A549 (cell line): ENCODE results near the gene MGRN1. TPM values are rescaled to one million over a fixed set of nuclear protein-coding genes. Genes with fewer than 3 reads are reported as not detected.

Experiments used
- ATAC-seq, 2 experiments: fragments of 200-7000 bp in 1 of 2; fragments of >200 bp in 1 of 2; cut with Nextera tagmentation in 1 of 2; cut with Tn5 transposase in 1 of 2; 3 replicates each; pipeline versions ENCODE4 v1.8.0 to v1.9.1; 2018 to 2020; ENCODE audit warnings: mild to moderate bottlenecking in 1 of 2, moderate library complexity in 1 of 2
- CTCF ChIA-PET: fragments of 300-600 bp; sonication (Branson Sonifier 250); formaldehyde crosslinking; extraction: SDS; loops from one replicate; lab custom pipeline; 2021; ENCODE audit warnings: antibody characterized with exemption, inconsistent platforms; lab: Yijun Ruan, JAX
- POLR2A ChIA-PET: fragments of 350-600 bp; formaldehyde crosslinking; extraction: SDS; loops from one replicate; lab custom pipeline; 2021; ENCODE audit warnings: antibody characterized with exemption, inconsistent platforms; lab: Yijun Ruan, JAX
- DNase-seq, 2 experiments: peaks; one replicate each; pipeline versions ENCODE4 v3.0.0 to v3.0.0-alpha.2; 2011 to 2016; ENCODE audit warnings: low read depth in 1 of 2, low spot score in 1 of 2
- FAIRE-seq: peaks from 2 replicates; lab custom pipeline; 2011; peaks lifted over from hg19 to GRCh38; lab: Jason Lieb, UNC
- H3K27ac ChIP-seq, 2 experiments: fragments of >200 bp; sonication (Bioruptor Twin); formaldehyde crosslinking; 3 replicates each; pipeline ENCODE4 v1.5.1; 2016 to 2017
- H3K4me1 ChIP-seq: fragments of >200 bp; sonication (Bioruptor Twin); formaldehyde crosslinking; 3 replicates; pipeline ENCODE4 v1.6.1; 2016
- H3K4me2 ChIP-seq: fragments of >200 bp; sonication (Bioruptor Twin); formaldehyde crosslinking; 3 replicates; pipeline ENCODE4 v1.6.1; 2016
- H3K4me3 ChIP-seq: fragments of >200 bp; sonication (Bioruptor Twin); formaldehyde crosslinking; 3 replicates; pipeline ENCODE4 v1.5.1; 2016
- H3K9me3 ChIP-seq: fragments of >200 bp; sonication (Bioruptor Twin); formaldehyde crosslinking; 3 replicates; pipeline ENCODE4 v1.6.1; 2016
- BHLHE40 ChIP-seq: IDR thresholded peaks from 2 replicates; pipeline ENCODE4 v1.6.1; 2012; ENCODE audit warnings: low read depth, low read length, inconsistent platforms
- CEBPB ChIP-seq, 2 experiments: fragments of >200 bp in 1 of 2; sonication (Bioruptor Twin) in 1 of 2; formaldehyde crosslinking in 1 of 2; IDR thresholded peaks; 2 replicates each; pipeline ENCODE4 v1.6.1; 2012 to 2016
- EHF ChIP-seq: fragments of 250-450 bp; sonication (Bioruptor Pico); IDR thresholded peaks from 2 replicates; pipeline ENCODE4 v1.5.0; 2020; ENCODE audit warnings: mild to moderate bottlenecking
- ESRRA ChIP-seq: fragments of 150-350 bp; IDR thresholded peaks from 2 replicates; pipeline ENCODE4 v1.6.1; 2014; ENCODE audit warnings: mild to moderate bottlenecking, low read length, borderline replicate concordance
- FOSB ChIP-seq: fragments of 250-450 bp; sonication (Bioruptor Pico); IDR thresholded peaks from 2 replicates; pipeline ENCODE4 v1.5.0; 2020; ENCODE audit warnings: mild to moderate bottlenecking, moderate library complexity
- HES2 ChIP-seq: fragments of >200 bp; sonication (Bioruptor Twin); formaldehyde crosslinking; IDR thresholded peaks from 2 replicates; pipeline ENCODE4 v1.6.1; 2016
- HOXA7 ChIP-seq: fragments of 250-450 bp; sonication (Bioruptor Pico); IDR thresholded peaks from 2 replicates; pipeline ENCODE4 v1.5.0; 2020; ENCODE audit warnings: mild to moderate bottlenecking, moderate library complexity
- HOXB5 ChIP-seq: fragments of 250-450 bp; sonication (Bioruptor Pico); IDR thresholded peaks from 2 replicates; pipeline ENCODE4 v1.5.0; 2020; ENCODE audit warnings: mild to moderate bottlenecking, moderate library complexity
- KDM5A ChIP-seq: fragments of 200-600 bp; sonication (generic); IDR thresholded peaks from 2 replicates; pipeline ENCODE4 v1.6.1; 2016; ENCODE audit warnings: antibody characterized with exemption, mild to moderate bottlenecking
- MAZ ChIP-seq: fragments of 150-350 bp; IDR thresholded peaks from 2 replicates; pipeline ENCODE4 v1.6.1; 2014; ENCODE audit warnings: antibody characterized with exemption, low read depth, low read length, borderline replicate concordance
- NFE2L2 ChIP-seq: fragments of 150-350 bp; conservative IDR thresholded peaks from 2 replicates; pipeline ENCODE4 v1.6.1; 2014; ENCODE audit warnings: low read length
- NPAS2 ChIP-seq: fragments of 250-450 bp; sonication (Bioruptor Pico); IDR thresholded peaks from 2 replicates; pipeline ENCODE4 v1.8.0; 2022; ENCODE audit warnings: mild to moderate bottlenecking, moderate library complexity, borderline replicate concordance
- NR3C1 ChIP-seq: fragments of >200 bp; sonication (Bioruptor Twin); formaldehyde crosslinking; IDR thresholded peaks from 3 replicates; pipeline ENCODE4 v1.6.1; 2017
- PHF8 ChIP-seq: fragments of 200-600 bp; sonication (generic); IDR thresholded peaks from 2 replicates; pipeline ENCODE4 v1.6.1; 2016; ENCODE audit warnings: low read depth, mild to moderate bottlenecking, antibody characterized with exemption, moderate library complexity, borderline replicate concordance
- POLR2AphosphoS2 ChIP-seq: conservative IDR thresholded peaks from 2 replicates; pipeline ENCODE4 v1.6.1; 2012; ENCODE audit warnings: low read length, improper control_type of control experiment, inconsistent platforms
- RAD21 ChIP-seq, 2 experiments: fragments of >200 bp in 1 of 2; sonication (Bioruptor Twin) in 1 of 2; formaldehyde crosslinking in 1 of 2; IDR thresholded peaks in 1 of 2; conservative IDR thresholded peaks in 1 of 2; 2 replicates in 1 of 2; 3 replicates in 1 of 2; pipeline ENCODE4 v1.6.1; 2012 to 2018; ENCODE audit warnings: inconsistent platforms in 1 of 2
- RNF2 ChIP-seq: fragments of 200-600 bp; sonication (generic); IDR thresholded peaks from 2 replicates; pipeline ENCODE4 v1.6.1; 2016; ENCODE audit warnings: low read depth, mild to moderate bottlenecking, antibody characterized with exemption, moderate library complexity, borderline replicate concordance
- SREBF2 ChIP-seq: fragments of 450-650 bp; IDR thresholded peaks from 2 replicates; pipeline ENCODE4 v1.6.1; 2014; ENCODE audit warnings: mild to moderate bottlenecking, moderate library complexity
- TFCP2L1 ChIP-seq: fragments of 250-450 bp; sonication (Bioruptor Pico); IDR thresholded peaks from 2 replicates; pipeline ENCODE4 v1.5.0; 2021; ENCODE audit warnings: mild to moderate bottlenecking
- ZC3H11A ChIP-seq: fragments of 450-650 bp; IDR thresholded peaks from 2 replicates; pipeline ENCODE4 v1.6.1; 2014; ENCODE audit warnings: antibody characterized with exemption, mild to moderate bottlenecking
- WGBS: methylation state at CpG from one replicate; pipeline ENCODE4 v1.1.6; 2017; ENCODE audit errors: missing lambda C conversion rate; 5-methylcytosine and 5-hydroxymethylcytosine counted together
- polyA plus RNA-seq, 4 experiments: library from polyadenylated mRNA; depleted of rRNA in 3 of 4; stranded (reverse); fragments of >200 nt; fragmentation: RNase III in 1 of 4; extraction: RNeasy Plus Mini Kit Qiagen cat#74134 plus additional on column Dnase treatment in 1 of 4; gene quantifications; 2 replicates in 3 of 4; 3 replicates in 1 of 4; pipeline ENCODE4 v1.2.3, GENCODE V29; 2011 to 2017
- TF ChIP-seq, protein P1 (sequence below): fragments of 150-350 bp; IDR thresholded peaks from 2 replicates; pipeline ENCODE4 v1.6.1; 2014; ENCODE audit warnings: low read depth, mild to moderate bottlenecking, low read length
- TF ChIP-seq, protein P2 (sequence below): IDR thresholded peaks from 2 replicates; pipeline ENCODE4 v1.6.1; 2012; ENCODE audit warnings: low read depth, borderline replicate concordance

MGRN1 gene
- polyA plus RNA-seq, 2 of the 4 experiments (the other 2 are of a cell fraction) = 4.3 to 29.9 TPM

DNA sequence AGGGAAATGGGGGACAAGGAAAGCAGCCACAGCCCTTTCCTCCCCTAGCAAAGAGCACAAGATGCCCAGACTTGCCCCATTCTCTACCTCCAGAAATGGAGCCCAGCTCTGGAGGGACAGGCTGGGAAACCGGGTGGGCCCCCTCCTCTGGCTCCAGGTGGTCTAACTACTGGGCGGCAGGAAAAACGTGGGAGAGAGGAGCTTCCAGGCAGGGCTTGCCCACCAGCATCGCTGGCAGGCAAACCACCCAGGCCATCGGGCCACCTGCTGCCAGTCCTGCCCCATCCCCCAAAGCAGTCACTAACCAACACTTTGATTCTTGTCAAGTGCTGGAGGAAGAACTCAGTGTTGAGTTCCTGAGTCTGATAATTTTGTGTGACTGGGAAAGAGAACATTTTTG, 93.8 kb downstream of the MGRN1 start:
- Histone ChIP-seq H3K4me1 (no peaks in the 10 kb centered on the region), H3K9me3 (no peaks in the 10 kb centered on the region), H3K4me2 (no peak overlapping the region), H3K4me3 (no peak overlapping the region), H3K27ac (no peak overlapping the region)
- ChIA-PET POLR2A (no interaction called here), CTCF (interaction anchor here (1.3 to 4.3 kb wide), 2 partner anchors 28 to 238 kb away, joined by 3 to 15 read pairs; no protein-coding TSS in a partner anchor)
- TF ChIP-seq RNF2 (no peak), RAD21 (conservative IDR thresholded peaks at IDR 0.05 in 1 of 2, IDR thresholded peaks at IDR 0.05 in 1 of 2) (no peak), BHLHE40 (no peak), NR3C1 (no peak), HES2 (no peak), TFCP2L1 (CRISPR knock-in tag) (no peak), ESRRA (no peak), KDM5A (no peak), SREBF2 (no peak), HOXB5 (CRISPR knock-in tag) (no peak), EHF (no peak), NPAS2 (CRISPR knock-in tag) (no peak), POLR2AphosphoS2 (no peak), NFE2L2 (no peak), ZC3H11A (no peak)
- ATAC-seq = no peak
- 93% methylated on average over 5 of the region's 5 CpGs for WGBS
- FAIRE-seq = no peak
- DNase-seq = no peak

- POLR2A ChIA-PET = interaction anchor here (1.4 kb wide), 1 partner anchor 11 kb away, joined by 5 read pairs; the partner anchor contains the start of genes ANKS3 and DNAAF8
- no peak for ATAC-seq
- TF ChIP-seq FOSB (no peak), MAZ (no peak), BHLHE40 (no peak), KDM5A (no peak), HOXA7 (no peak)
- TF ChIP-seq, protein P1, sequence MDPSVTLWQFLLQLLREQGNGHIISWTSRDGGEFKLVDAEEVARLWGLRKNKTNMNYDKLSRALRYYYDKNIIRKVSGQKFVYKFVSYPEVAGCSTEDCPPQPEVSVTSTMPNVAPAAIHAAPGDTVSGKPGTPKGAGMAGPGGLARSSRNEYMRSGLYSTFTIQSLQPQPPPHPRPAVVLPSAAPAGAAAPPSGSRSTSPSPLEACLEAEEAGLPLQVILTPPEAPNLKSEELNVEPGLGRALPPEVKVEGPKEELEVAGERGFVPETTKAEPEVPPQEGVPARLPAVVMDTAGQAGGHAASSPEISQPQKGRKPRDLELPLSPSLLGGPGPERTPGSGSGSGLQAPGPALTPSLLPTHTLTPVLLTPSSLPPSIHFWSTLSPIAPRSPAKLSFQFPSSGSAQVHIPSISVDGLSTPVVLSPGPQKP = no peak
- TF ChIP-seq, protein P2, sequence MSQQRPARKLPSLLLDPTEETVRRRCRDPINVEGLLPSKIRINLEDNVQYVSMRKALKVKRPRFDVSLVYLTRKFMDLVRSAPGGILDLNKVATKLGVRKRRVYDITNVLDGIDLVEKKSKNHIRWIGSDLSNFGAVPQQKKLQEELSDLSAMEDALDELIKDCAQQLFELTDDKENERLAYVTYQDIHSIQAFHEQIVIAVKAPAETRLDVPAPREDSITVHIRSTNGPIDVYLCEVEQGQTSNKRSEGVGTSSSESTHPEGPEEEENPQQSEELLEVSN = no peak
- Histone ChIP-seq H3K4me2 (no peak overlapping the region), H3K9me3 (no peaks in the 10 kb centered on the region), H3K27ac (no peak overlapping the region), H3K4me1 (no peaks in the 10 kb centered on the region), H3K4me3 (no peak overlapping the region)
- DNase-seq = no peak
- WGBS = 94% methylated on average over 14 of the region's 14 CpGs
- CTCF ChIA-PET = interaction anchor here (2.0 kb wide), 1 partner anchor 233 kb away, joined by 7 read pairs; no protein-coding TSS in a partner anchor
- no peak for FAIRE-seq
Observed at GRCh38 chr16:4723071-4723767, 98.6 kb downstream of the MGRN1 start.

DNA sequence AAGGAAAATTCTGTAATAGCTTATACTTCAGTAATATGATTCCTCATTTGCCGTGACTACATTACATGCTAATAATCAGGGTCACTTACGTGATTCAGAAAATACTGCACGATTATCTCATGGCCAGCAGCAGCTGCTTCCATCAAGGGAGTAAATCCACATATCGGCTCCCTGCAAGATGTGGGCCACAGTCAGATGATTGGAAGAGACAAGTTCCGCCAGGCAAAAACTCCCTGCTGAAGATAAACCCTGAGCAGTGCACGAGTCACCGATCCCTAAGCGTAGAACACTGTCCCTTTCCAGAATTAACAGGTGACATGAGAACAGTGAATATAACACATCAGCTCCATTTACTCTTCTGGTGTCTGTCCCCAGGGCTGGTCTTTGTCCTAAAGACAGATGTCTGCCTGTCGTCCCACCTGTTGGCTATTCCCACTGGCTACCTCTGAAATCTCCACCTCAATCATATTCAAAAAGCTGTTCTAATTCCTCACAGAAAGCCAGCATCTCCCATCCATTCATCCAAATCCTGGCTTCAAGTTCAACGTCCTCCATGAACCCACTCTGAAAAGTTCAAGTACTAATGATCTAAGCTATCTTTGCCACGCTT, 100.1 kb downstream of the MGRN1 start:
- 91% methylated on average over 11 of the region's 11 CpGs for WGBS
- POLR2A ChIA-PET = interaction anchor here (1.4 kb wide), 1 partner anchor 9 kb away, joined by 5 read pairs; the partner anchor contains the start of genes ANKS3 and DNAAF8
- no peak for FAIRE-seq
- no peak for ATAC-seq
- no peak for DNase-seq
- TF ChIP-seq PHF8 (no peak), CEBPB (IDR thresholded peaks at IDR 0.05) (no peak), SREBF2 (no peak)
- TF ChIP-seq, protein P2 = no peak
- TF ChIP-seq, all 56 proteins: peak for 0
- Histone ChIP-seq H3K9me3 (no peaks in the 10 kb centered on the region), H3K27ac (no peak overlapping the region), H3K4me1 (no peaks in the 10 kb centered on the region), H3K4me2 (no peak overlapping the region), H3K4me3 (no peak overlapping the region)
- CTCF ChIA-PET = interaction anchor here (0.6 to 2.0 kb wide), 2 partner anchors 231 to 287 kb away, joined by 3 to 7 read pairs; no protein-coding TSS in a partner anchor
